HuH-7.5 (cell line): Measurements from ENCODE around the gene GFER.
"Not testable (repeated sequence)": the region's sequence is repeated elsewhere in the genome, so short reads cannot be mapped to it uniquely, and the experiment has no call there.

Experiments
- DNase-seq: peaks from one replicate; pipeline ENCODE4 v3.0.0; 2011; ENCODE audit warnings: low spot score

GFER gene

DNA sequence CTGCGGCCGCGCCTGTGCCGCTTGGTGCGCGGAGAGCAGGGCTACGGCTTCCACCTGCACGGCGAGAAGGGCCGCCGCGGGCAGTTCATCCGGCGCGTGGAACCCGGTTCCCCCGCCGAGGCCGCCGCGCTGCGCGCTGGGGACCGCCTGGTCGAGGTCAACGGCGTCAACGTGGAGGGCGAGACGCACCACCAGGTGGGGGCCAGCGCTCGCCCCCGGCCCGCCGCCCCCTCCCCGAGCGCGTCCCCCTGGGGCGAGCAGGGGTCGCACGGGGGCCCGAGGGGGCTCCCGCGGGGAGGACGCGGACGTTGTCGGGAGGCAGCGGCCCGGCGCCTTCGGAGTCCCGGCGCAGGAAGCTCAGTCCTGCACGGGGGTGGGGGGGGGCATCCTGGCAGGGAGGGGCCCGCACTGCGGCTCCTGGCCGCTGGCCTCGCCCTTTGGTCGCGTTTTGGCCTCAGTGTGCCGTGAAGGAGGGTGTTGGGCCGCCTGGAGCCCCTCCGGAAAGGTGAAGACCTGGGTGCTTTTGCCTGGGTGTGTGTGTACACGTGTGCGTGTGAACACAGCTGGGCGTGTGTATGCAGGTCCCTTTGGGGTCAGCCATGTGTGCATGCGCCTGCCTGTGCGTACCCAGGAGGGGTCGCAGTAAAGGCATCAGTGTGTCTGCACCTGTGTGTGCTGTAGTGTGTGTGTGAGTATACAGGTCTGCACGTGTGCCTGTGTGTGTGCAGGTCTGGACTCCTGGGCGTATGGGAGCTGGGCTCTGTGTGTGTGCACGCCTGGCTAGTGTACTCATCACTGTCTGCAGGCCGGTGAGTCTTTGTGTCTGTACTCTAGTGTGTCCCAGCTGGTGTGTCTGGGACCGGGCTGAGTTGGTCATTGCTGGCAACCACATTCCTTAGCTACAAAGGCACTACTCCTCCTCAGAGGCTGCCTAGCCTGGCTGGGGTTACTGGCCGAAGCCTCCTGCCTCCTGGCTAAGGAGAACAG lies 43.3 kb downstream of the GFER start:
- DNase-seq = peak; percentile 81

GRCh38 chr16:2028146-2028545 lies 44.2 kb downstream of the GFER start:
- DNase-seq = no peak

DNA sequence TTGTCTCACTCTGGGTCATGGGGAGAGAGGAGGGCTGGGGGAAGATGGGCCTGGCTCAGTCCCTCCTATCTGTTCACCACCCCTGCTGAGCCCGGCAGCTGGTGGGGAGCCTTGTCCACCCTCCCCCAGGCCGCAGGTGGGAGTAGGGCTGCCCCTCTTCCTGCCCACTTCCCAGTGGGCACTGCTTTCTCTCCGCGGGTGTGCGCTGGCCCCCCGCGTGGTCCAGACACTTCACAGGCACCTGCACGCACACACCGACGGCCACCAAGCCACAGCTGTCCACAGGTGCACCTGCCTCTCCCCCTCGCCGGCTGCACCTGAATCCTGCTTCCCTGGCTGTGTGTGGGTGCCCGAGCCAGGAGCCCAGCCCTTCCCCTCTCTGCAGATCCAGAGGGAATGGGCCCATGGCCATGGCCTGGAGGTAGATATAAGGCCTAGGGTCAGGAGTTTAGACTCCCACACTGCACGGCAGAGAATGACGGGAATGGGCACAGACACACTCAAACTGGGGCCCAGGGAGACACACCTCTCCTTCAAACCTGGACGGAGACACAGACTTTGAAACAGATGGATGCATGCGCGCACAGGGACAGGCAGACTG lies 44.7 kb downstream of the GFER start:
- no peak for DNase-seq

DNA sequence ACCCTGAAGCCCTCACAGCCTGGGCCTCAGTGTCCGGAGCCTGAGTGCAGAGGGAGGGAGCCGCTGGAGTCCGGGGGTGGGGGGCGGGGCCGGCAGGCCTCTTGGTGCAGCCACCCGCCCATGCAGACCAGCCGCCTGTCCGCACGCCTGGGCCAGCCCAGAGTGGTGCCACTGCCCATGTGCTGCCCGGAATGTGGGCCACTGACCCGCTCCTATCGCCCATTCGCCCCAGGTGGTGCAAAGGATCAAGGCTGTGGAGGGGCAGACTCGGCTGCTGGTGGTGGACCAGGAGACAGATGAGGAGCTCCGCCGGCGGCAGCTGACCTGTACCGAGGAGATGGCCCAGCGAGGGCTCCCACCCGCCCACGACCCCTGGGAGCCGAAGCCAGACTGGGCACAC lies 45.4 kb downstream of the GFER start:
- no peak for DNase-seq

DNA sequence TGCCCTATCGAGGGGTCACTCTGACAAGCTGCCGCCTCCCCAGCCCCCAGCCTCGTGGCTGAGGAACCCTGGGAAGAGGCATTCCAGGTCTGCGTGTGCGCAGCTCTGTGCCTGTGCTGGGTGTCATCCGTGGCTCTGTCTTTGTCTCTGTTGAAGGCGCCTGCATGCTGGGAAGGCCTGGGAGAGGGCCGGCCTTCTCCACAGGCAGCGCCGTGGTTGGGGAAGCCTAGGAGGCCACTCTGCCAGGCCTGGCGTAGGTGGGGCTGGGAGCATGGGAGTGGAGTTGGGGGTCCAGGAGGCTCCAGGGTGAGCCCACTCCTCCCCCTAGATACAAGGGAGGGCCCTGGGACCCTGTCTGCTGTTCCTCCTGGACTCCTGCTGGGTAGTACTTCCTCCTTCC lies 46.0 kb downstream of the GFER start:
- no peak for DNase-seq

GRCh38 chr16:2031081-2031577 lies 47.1 kb downstream of the GFER start:
- no peak for DNase-seq

DNA sequence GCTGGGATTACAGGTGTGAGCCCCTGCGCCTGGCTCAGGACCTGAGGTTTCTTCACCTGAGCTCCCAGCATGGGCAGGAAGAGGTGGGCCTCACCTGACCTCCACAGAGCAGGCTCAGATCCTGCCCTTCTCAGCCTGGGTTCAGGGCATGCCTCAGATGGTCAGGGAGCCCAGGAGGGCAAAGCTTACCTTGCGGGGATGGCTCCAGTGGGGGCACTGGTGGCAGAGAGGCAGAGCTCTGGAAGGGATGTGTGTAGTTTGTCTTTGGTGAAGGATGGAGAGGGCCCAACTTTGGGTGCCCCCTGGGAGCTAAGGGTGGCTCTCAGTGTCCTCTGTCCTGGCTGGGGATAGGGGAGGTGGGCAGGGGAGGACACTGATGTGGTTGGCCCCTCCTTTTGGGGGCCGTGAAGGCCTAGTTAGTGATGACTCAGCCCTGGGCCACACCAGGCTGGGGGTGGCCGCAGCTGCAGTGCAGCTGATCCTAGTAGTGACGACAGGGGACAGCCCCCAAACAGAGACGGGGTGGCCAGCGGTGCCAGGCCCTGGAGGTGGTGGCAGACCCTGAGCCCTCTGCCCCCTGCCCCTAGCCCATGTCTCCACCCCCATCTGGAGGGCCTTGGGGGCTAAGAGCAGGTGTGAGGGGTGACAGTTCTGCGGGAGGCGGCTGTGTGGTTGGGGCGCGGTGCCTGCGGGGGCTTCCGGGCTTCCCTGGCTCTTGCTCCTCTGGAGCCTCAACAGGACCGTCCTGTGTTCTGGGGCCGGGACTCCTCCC lies 48.5 kb downstream of the GFER start:
- no peak for DNase-seq

GRCh38 chr16:2033057-2033908 lies 49.3 kb downstream of the GFER start:
- DNase-seq = no peak

DNA sequence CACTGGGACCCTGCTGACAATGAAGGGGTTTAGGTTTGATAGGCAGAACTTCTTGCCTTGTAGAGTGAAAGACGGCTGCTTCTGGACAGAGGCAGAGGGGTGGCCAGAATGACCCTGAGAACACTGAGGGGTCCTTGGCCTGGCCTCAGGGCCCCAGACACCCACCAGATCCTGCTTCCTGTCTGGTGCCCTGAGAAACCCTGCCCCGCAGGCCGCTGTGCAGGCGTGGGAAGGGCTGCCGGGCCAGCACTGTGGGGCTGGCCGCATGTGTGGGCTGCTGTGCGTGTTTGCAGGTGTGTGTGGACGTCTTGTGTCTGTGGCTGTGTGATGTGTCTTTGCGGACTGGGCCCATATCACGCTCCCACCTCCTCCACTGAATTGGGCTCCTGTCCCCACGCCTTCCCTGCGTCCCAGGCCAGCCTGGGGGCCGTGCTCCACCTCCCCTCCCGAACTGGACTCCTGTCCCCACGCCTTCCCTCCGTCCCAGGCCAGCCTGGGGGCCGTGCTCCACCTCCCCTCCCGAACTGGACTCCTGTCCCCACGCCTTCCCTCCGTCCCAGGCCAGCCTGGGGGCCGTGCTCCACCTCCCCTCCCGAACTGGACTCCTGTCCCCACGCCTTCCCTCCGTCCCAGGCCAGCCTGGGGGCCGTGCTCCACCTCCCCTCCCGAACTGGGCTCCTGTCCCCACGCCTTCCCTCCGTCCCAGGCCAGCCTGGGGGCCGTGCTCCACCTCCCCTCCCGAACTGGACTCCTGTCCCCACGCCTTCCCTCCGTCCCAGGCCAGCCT lies 50.1 kb downstream of the GFER start:
- DNase-seq = not testable (repeated sequence)

- no peak for DNase-seq
These were observed 50.9 kb downstream of the GFER start for GRCh38 chr16:2034696-2035430.

DNA sequence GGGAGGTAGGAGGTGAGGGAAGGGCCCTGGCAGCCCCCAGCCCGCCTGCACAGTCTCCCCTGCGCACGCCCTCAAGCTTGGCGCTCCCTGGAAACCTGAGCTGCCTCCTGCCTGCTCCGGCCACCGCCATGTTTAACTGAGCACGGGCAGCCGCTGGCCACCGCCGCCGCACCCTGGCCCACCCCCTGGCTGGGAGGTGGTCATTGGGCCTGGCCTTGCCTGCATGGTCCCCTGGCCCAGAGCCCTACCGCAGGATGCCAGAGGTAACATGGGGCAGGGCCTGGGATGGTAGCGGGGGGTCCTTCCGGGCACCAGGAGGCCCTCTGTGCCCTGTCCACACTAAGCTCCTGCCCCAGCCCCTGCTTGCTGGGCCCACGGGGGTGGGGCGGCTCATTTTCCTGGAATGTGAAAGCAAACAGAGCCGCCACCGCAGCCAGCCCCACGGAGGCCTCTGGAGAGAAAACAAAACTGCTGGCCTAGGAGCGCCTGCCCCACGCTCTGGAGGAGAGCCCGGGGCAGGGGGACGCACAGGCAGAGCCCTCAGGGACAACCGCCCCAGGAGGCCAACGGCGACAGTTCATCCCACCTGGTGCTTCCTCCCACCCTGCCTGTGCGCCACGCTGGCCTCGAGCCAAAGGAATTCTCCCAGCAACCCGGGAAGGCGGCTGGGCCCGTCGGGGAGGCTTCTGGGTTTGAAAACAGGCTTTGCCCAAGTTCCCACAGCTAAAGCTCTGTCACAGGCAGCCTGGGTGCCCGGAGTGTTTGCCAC lies 51.6 kb downstream of the GFER start:
- peak; percentile 75 for DNase-seq

DNA sequence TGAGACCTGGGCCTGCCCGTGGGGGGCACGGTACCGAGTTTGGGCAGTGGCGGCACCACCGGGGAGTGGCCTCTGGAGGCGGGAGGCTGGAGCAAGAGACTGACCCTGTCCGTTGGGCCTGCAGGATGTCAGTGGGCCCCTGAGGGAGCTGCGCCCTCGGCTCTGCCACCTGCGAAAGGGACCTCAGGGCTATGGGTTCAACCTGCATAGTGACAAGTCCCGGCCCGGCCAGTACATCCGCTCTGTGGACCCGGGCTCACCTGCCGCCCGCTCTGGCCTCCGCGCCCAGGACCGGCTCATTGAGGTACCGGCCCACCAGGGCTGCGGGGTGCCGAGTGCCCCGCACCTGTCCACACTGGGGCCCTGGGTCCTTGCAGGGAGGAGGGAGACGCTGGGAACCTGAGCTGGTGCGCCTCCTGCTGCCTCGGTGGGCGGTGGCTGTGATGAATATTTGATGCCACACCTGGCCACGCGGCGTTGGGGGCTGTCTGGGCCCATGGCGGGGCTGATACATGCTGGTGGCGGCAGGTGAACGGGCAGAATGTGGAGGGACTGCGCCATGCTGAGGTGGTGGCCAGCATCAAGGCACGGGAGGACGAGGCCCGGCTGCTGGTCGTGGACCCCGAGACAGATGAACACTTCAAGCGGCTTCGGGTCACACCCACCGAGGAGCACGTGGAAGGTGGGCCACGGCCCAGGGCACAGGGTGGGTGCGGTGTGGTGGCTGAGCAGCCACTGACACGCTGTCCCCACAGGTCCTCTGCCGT lies 52.4 kb downstream of the GFER start:
- DNase-seq = no peak

- DNase-seq = no peak
These were observed 53.1 kb downstream of the GFER start for GRCh38 chr16:2037115-2037514.
